Stimulated activated naive B cell treated with anti-CD40 and anti-IgM and Interleukin-4, amounts not matched to agents 10 μg/mL and 1 μg/mL and 100 μg/mL, for 72 hours (primary cell): ENCODE measurements around the gene CIAO3.

Experiments
- ATAC-seq, 2 donors: fragments of 150-1000 bp; cut with Tn5 transposase; replicated peaks; 2 replicates each; pipeline ENCODE4 v1.10.0; 2021; ENCODE audit warnings: moderate library complexity in 1 of 2
- DNase-seq: peaks from one replicate; pipeline ENCODE4 v3.0.0; 2021
- H3K27ac Mint-ChIP-seq: one replicate; pipeline ENCODE4 v1.8.0; 2022; ENCODE audit warnings: mild to moderate bottlenecking, mixed read lengths
- H3K27me3 Mint-ChIP-seq, 2 donors: one replicate each; pipeline ENCODE4 v1.8.0; 2022; ENCODE audit warnings: mixed read lengths in 2 of 2
- H3K36me3 Mint-ChIP-seq, 2 donors: one replicate each; pipeline ENCODE4 v1.8.0; 2022; ENCODE audit warnings: mixed read lengths in 2 of 2, mild to moderate bottlenecking in 1 of 2
- H3K4me1 Mint-ChIP-seq, 2 donors: one replicate each; pipeline ENCODE4 v1.8.0; 2022; ENCODE audit warnings: mixed read lengths in 2 of 2, mild to moderate bottlenecking in 1 of 2
- H3K4me3 Mint-ChIP-seq, 2 donors: one replicate each; pipeline ENCODE4 v1.8.0; 2022; ENCODE audit warnings: mild to moderate bottlenecking in 2 of 2, mixed read lengths in 2 of 2, moderate library complexity in 1 of 2
- H3K9me3 Mint-ChIP-seq, 2 donors: one replicate each; pipeline ENCODE4 v1.8.0; 2022; ENCODE audit warnings: mixed read lengths in 2 of 2, mild to moderate bottlenecking in 1 of 2

The CIAO3 gene

DNA sequence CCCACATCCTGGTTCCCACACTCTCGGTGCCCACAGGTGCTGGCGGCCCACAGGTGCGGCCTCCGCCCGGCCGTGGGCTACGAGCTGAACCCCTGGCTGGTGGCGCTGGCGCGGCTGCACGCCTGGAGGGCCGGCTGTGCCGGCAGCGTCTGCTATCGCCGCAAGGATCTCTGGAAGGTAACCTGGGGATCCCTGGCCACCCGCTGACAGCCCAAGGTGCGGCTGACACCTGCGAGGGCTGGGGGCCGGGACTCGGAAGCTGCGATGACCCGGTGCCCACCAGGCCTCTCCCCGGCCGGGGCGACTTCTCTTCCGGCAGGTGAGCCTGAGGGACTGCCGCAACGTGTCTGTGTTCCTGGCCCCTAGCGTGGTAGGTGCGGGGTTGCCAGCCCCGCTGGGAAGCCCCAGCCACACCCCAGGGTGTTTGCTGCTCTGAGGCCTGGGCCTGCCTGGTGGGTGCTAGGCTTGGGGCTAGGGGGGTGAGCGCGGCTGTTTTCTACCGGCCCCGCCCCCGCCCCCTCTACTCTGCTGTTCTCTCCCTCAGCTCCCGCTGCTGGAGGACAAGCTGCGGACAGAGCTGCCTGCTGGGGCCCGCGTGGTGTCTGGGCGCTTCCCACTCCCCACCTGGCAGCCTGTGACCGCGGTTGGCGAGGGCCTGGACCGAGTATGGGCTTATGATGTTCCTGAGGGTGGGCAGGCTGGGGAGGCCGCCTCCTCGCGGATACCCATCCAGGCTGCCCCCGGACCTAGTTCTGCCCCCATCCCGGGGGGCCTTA lies 18.8 kb downstream of the CIAO3 start:
- ATAC-seq, result no peak
- no peaks in the 10 kb centered on the region for H3K27me3 Mint-ChIP-seq
- peak overlapping the region; percentile 50 to 94 for H3K4me3 Mint-ChIP-seq
- DNase-seq, result no peak
- peaks cover 20 to 56% of the 10 kb centered on the region in 2 donors for H3K4me1 Mint-ChIP-seq
- H3K27ac Mint-ChIP-seq, result peak overlapping the region; percentile 47
- H3K9me3 Mint-ChIP-seq, result no peaks in the 10 kb centered on the region
- peaks cover 0 to 6% of the 10 kb centered on the region in 2 donors for H3K36me3 Mint-ChIP-seq

DNA sequence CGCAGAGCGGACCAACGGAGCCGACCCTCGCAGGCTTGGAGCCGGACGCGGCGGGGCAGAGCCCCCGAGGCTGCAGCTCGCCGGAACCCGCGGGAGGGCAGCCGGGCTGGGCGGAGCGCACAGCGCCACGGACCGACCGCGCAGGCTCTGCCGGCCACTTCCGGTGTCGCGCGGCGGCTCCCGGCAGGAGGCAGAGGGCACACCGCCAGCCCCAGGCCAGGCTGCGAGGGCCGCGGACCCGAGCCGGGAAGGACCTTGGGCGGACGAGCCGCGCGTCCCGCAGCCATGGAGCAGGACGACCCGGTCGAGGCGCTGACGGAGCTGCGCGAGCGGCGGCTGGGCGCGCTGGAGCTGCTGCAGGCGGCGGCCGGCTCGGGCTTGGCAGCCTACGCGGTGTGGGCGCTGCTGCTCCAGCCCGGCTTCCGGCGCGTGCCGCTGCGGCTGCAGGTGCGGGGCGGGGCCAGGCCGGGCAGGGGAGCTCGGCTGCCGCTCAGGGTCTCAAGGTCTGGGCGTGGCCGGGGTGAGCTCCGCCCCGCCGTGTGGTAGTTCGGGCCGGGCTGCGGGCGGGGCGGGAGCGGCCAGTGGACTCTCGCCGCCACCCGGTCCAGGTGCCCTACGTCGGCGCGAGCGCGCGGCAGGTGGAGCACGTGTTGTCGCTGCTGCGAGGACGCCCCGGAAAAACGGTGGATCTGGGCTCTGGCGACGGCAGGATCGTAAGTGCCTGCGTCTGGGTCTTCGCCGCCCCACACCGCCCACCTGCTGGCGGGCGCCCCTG lies 19.6 kb downstream of the CIAO3 start, which contains the start of gene ANTKMT:
Gene ANTKMT (plus strand): TSS at position 157 of the 775 bp plus-strand sequence. CDS start 129 bp downstream, at position 286.
- peak within 1 kb of the TSS; percentile 92 for H3K27ac Mint-ChIP-seq
- peak within 1 kb of the TSS; percentile 87 to 94 for H3K4me3 Mint-ChIP-seq
- no peaks in the 10 kb centered on the region for H3K9me3 Mint-ChIP-seq
- H3K4me1 Mint-ChIP-seq, result peaks cover 23 to 56% of the 10 kb centered on the region in 2 donors
- DNase-seq (peak; percentile 86), ATAC-seq (peak; percentile 82 to 86)
- peaks cover 4 to 6% of the 10 kb centered on the region in 2 donors for H3K27me3 Mint-ChIP-seq
- H3K36me3 Mint-ChIP-seq, result peaks cover 0 to 6% of the 10 kb centered on the region in 2 donors

DNA sequence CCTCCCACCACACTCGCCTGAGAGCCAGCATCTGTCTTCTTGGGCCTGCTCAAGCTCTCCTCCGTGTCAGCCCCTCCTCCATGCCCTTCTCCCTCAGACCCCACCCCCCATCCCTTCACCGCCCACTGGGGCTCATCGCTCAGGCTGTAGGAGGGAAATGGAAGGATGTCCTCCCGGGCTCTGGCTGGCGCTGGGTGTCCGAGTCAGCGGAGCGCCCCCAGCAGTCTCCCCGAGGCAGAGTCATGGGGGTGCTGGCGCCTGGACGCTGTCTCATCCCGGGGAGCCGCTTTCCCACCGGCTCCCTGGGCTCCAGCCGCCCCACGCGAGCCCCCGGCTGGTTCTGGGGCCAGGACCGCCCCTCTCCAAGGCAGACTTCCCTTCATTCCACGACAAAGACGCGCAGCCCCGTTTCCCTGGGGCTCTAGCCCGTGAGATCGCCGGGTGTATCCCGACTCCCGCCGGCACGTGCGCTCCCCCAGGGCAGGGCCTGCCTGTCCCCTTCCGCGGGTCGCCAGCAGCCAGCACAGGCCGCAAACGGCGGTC lies 20.3 kb downstream of the CIAO3 start:
- Mint-ChIP-seq H3K27me3 (peaks cover 5 to 9% of the 10 kb centered on the region in 2 donors), H3K36me3 (peaks cover 0 to 6% of the 10 kb centered on the region in 2 donors), H3K27ac (peak overlapping the region; percentile 92), H3K4me3 (peak overlapping the region; percentile 87 to 94), H3K4me1 (peaks cover 23 to 52% of the 10 kb centered on the region in 2 donors), H3K9me3 (no peaks in the 10 kb centered on the region)
- DNase-seq (peak; percentile 50), ATAC-seq (peak; percentile 50 to 55)

DNA sequence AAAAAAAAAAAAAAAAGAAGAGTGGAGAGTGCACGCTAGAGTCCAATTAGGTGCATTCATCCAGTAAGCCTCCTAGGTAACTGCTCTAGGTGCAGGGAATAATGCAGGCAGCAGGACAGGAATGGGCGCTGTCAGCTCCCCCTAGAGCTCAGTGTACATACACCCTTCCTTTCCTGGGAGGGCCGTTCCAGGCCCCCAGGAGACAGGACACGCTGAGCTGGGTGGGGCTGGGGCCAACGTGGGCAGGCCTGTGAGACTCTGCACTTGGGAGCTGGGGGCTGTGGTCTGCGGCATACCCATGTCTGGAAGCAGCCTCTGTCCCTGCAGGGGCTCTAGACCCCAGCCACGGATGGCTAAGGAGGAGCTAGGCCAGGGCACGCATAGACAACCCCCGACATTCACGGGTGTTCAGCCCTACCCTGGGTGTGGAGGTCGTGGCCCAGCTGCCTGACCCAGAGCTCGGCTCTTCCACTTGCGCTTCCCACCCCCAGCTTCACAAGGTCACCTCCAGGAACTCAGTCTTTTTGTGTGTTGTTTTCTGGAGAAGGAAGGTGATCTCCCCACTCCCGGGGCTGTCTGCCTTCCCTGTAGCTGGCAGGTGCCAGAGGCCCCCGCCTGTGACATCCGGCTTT lies 20.9 kb downstream of the CIAO3 start:
- Mint-ChIP-seq H3K4me1 (peaks cover 23 to 50% of the 10 kb centered on the region in 2 donors), H3K9me3 (no peaks in the 10 kb centered on the region), H3K36me3 (peaks cover 0 to 6% of the 10 kb centered on the region in 2 donors), H3K4me3 (peak overlapping the region; percentile 87 to 94), H3K27ac (peak overlapping the region; percentile 92), H3K27me3 (peaks cover 5 to 9% of the 10 kb centered on the region in 2 donors)
- DNase-seq (no peak), ATAC-seq (peak in 1 of 2 donors; percentile 0)

DNA sequence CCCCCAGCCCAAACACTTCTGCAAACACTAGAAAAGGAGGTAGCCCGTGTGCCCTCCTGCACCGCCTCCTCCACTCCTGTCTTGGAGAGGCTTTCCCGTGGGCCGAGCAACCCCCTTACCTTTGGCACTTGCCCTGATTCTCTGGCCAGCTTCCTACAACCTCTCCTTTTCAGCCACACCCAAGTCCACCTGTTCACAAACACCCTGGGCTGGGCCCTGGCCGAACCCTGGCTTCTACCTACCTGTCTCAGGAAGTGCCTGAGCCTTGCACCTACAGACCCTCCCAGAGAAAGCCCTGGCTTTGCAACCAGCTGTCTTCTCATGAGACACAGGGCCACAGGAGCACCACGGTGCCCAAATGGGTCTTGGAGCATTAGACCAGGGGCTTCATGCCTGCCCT lies 21.9 kb downstream of the CIAO3 start:
- Mint-ChIP-seq H3K4me3 (peak overlapping the region; percentile 60 to 94), H3K4me1 (peaks cover 23 to 56% of the 10 kb centered on the region in 2 donors), H3K9me3 (no peaks in the 10 kb centered on the region), H3K27ac (no peak overlapping the region), H3K27me3 (peaks cover 8 to 17% of the 10 kb centered on the region in 2 donors), H3K36me3 (peaks cover 0 to 6% of the 10 kb centered on the region in 2 donors)
- ATAC-seq (no peak), DNase-seq (no peak)

DNA sequence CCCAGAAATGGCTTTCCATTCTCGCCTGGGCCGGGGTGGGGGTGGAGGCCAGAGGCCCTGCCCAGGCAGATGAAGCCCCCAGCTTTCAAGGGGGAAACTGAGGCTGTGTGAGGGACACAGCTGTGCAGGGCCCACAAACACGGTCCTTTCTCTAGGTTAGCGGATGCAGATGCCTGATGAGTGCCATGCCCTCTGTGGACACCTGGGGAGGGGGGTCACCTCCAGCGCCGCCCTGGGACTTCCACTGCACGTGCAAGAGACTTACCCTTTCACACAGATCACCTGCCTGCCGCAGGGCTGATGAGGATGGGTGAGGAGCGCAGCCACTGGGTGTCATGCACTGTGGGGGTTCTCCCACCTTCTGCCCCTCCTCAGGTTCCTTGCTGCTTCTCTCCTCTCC lies 22.4 kb downstream of the CIAO3 start:
- Mint-ChIP-seq H3K27ac (no peak overlapping the region), H3K27me3 (peaks cover 9 to 18% of the 10 kb centered on the region in 2 donors), H3K4me3 (no peak overlapping the region), H3K4me1 (peaks cover 20 to 50% of the 10 kb centered on the region in 2 donors), H3K36me3 (peaks cover 0 to 6% of the 10 kb centered on the region in 2 donors), H3K9me3 (no peaks in the 10 kb centered on the region)
- no peak for ATAC-seq
- no peak for DNase-seq

DNA sequence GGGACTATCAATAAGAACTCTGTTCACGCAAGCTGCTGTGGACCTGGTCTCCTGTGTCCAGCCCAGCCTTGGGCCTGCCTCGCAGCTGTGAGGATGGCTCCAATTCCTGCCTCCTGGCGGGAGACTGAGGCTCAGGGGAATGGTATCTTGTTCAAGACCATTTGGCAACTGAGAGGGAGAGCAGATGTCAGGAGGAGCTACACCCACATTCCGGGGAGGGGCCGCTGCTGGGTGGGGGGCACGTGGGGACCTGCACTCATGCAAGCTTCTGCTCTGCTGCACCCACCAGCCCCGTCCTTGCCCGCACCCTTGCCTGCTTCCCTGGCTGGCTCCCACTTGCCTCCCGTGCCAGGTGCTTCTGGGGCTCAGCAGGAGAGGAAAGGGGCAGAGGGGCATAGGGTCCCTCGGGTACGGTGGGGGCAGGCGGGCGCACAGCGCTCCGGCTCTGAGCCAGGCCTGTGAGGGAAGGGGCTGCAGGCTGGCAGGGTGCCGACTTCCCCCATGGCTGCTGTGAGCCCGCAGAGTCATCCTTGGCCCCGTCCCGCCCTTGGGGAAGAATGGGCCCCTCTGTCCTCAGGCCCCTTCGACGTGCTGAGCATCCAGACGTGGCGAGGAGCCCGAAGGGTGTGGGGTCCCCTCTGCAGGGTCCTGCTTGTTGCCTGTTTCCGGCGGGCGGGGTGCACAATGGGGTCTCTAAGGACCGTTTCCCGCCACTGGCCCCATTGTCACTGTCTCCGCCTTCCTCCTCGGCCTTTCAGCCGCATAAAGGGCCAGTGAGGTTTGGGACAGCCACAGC lies 23.1 kb downstream of the CIAO3 start:
- no peak overlapping the region for H3K4me3 Mint-ChIP-seq
- H3K27me3 Mint-ChIP-seq, result peaks cover 12 to 22% of the 10 kb centered on the region in 2 donors
- DNase-seq, result no peak
- H3K27ac Mint-ChIP-seq, result no peak overlapping the region
- peaks cover 15 to 45% of the 10 kb centered on the region in 2 donors for H3K4me1 Mint-ChIP-seq
- peaks cover 0 to 1% of the 10 kb centered on the region in 2 donors for H3K36me3 Mint-ChIP-seq
- no peak for ATAC-seq
- no peaks in the 10 kb centered on the region for H3K9me3 Mint-ChIP-seq

DNA sequence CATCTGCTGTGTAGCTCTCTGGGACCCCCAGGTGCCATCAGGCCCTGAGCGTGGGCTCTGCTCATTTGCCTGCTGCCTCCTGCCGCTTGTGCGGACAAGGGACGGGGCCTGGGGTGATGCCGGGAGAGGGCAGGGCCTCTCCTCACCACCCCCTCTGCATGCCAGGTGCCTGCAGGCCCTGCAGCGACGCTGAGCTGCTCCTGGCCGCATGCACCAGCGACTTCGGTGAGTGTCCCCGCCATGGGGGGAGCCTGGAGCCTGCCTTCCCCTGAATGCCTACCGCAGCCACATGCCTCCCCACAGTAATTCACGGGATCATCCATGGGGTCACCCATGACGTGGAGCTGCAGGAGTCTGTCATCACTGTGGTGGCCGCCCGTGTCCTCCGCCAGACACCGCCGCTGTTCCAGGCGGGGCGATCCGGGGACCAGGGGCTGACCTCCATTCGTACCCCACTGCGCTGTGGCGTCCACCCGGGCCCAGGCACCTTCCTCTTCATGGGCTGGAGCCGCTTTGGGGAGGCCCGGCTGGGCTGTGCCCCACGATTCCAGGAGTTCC lies 23.9 kb downstream of the CIAO3 start:
- Mint-ChIP-seq H3K4me3 (no peak overlapping the region), H3K9me3 (no peaks in the 10 kb centered on the region), H3K27me3 (peaks cover 14 to 24% of the 10 kb centered on the region in 2 donors), H3K36me3 (no peaks in the 10 kb centered on the region), H3K4me1 (peaks cover 15 to 37% of the 10 kb centered on the region in 2 donors), H3K27ac (no peak overlapping the region)
- no peak for DNase-seq
- ATAC-seq, result no peak

DNA sequence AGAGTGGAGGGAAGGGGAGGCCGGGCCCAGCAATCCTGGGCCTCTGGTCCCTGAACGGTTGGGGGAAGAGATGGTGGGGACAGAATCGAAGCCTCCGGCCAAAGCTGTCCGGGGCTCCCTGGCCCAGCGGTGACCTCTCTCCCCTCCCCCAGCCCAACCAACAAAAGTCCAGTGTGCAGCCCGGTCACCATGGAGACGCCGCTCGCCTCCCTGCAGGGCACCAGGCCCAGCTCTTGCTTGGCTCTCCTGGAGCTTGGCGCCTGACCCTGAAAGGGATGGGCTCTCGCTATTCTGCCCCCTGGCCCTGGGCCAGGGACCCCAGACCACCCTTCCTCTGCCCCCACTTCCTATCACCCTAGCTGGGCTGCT lies 24.6 kb downstream of the CIAO3 start:
- H3K36me3 Mint-ChIP-seq, result no peaks in the 10 kb centered on the region
- peaks cover 15 to 35% of the 10 kb centered on the region in 2 donors for H3K4me1 Mint-ChIP-seq
- DNase-seq (no peak), ATAC-seq (no peak)
- peaks cover 14 to 30% of the 10 kb centered on the region in 2 donors for H3K27me3 Mint-ChIP-seq
- peak overlapping the region; percentile 66 for H3K27ac Mint-ChIP-seq
- peak overlapping the region; percentile 59 to 72 for H3K4me3 Mint-ChIP-seq
- no peaks in the 10 kb centered on the region for H3K9me3 Mint-ChIP-seq

DNA sequence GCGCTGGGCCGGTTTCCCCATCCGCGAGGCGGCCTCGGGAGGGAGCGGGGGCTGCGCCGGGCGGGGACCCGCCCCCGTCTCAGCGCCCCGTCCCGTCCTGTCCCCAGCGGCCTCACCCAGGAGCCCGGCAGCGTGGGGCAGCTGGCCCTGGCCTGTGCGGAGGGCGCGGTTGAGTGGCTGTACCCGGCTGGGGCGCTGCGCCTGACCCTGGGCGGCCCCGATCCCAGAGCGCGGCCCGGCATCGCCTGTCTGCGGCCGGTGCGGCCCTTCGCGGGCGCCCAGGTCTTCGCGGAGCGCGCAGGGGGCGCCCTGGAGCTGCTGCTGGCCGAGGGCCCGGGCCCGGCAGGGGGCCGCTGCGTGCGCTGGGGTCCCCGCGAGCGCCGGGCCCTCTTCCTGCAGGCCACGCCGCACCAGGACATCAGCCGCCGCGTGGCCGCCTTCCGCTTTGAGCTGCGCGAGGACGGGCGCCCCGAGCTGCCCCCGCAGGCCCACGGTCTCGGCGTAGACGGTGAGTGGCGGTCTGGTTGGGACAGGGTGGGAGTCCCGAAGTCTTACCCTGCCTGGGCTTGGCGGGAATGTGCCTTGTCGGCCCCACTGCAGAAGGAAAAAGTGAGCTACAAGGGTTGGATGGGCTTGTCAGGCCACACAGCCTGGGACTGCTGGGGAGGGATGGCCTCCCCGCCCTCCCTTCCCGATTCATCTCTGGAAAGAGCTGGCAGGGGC lies 25.2 kb downstream of the CIAO3 start:
- peak overlapping the region; percentile 59 to 72 for H3K4me3 Mint-ChIP-seq
- peaks cover 15 to 35% of the 10 kb centered on the region in 2 donors for H3K4me1 Mint-ChIP-seq
- no peaks in the 10 kb centered on the region for H3K36me3 Mint-ChIP-seq
- no peaks in the 10 kb centered on the region for H3K9me3 Mint-ChIP-seq
- no peak for DNase-seq
- peaks cover 15 to 36% of the 10 kb centered on the region in 2 donors for H3K27me3 Mint-ChIP-seq
- H3K27ac Mint-ChIP-seq, result peak overlapping the region; percentile 37
- peak; percentile 7 to 12 for ATAC-seq

DNA sequence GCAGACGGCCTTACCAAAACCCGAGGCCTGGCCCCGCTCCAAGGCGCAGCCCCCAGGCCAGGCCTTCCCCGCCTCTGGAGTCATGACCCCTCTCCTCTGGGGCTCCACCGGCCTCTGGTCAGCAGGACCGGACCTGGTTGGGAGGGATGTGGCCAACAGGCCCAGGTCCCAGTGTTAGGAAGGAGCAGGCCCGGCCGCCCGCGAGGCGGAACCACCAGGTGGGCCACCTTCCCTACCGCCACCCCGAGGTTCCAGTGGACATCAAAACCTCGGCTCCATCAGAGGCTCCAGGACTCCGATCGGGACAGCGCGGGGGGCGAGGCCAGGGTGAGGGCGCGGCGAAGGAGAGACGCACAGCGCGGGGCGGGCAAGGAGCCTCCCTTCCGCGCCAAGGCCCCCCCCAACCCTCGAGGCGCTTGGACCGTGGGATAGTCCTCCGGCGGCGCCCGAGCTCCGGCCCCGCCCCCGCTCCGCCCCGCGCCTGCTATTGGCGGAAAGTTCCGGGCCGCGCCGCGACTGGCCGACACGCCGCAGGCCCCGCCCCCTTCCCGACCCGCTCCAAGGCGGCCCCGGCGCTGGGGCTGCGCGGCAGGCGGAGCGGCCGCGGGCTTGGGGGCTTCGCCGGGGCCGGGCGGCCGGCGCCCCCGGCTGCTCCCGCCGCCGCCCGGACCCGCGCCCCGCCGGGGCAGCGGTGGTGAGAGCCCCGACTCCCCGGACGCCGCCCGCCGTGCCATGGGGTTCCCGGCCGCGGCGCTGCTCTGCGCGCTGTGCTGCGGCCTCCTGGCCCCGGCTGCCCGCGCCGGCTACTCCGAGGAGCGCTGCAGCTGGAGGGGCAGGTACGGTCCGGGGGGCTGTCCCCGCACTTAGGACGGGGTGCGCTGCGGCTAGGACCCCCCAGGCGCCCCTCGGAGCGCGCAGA lies 26.0 kb downstream of the CIAO3 start, which contains the start of gene METRN:
Gene METRN (plus strand): TSS at position 561 of the 919 bp plus-strand sequence. CDS start 172 bp downstream, at position 733.
- DNase-seq (peak; percentile 74), ATAC-seq (peak; percentile 83 to 88)
- Mint-ChIP-seq H3K4me3 (peak within 1 kb of the TSS; percentile 59 to 72), H3K4me1 (peaks cover 9 to 27% of the 10 kb centered on the region in 2 donors), H3K27ac (peak within 1 kb of the TSS; percentile 37), H3K9me3 (no peaks in the 10 kb centered on the region), H3K36me3 (no peaks in the 10 kb centered on the region), H3K27me3 (peaks cover 22 to 42% of the 10 kb centered on the region in 2 donors)

DNA sequence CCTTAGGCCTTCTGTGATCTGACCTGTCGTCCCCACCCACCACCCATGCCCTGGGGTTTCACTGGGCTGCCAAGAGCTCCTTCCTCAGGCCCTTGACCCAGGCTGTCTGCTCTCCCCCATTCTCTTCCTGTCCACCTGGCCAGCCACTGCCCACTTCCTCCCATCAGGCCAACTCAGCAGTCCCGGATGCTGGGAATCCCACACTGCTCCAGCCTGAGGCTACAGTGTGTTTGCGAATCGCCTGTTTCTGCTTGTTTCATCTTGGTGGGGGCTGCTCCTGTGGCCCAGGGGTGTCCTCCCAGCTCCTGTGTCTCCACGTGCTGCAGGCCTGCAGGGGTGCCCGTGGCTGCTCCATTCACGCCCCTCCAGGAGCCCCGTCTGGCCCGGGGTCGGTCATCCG lies 26.7 kb downstream of the CIAO3 start:
- ATAC-seq (no peak), DNase-seq (no peak)
- no peaks in the 10 kb centered on the region for H3K9me3 Mint-ChIP-seq
- no peak overlapping the region for H3K27ac Mint-ChIP-seq
- no peaks in the 10 kb centered on the region for H3K36me3 Mint-ChIP-seq
- peaks cover 29 to 50% of the 10 kb centered on the region in 2 donors for H3K27me3 Mint-ChIP-seq
- H3K4me3 Mint-ChIP-seq, result no peak overlapping the region
- H3K4me1 Mint-ChIP-seq, result peaks cover 7 to 19% of the 10 kb centered on the region in 2 donors
